ENCODE data around the gene ERCC4. TPM values are rescaled to one million over a fixed set of nuclear protein-coding genes. Genes with fewer than 3 reads are reported as not detected.

ERCC4 gene
- total RNA-seq, 1 experiment from 2014 or later: 23.4 TPM

DNA sequence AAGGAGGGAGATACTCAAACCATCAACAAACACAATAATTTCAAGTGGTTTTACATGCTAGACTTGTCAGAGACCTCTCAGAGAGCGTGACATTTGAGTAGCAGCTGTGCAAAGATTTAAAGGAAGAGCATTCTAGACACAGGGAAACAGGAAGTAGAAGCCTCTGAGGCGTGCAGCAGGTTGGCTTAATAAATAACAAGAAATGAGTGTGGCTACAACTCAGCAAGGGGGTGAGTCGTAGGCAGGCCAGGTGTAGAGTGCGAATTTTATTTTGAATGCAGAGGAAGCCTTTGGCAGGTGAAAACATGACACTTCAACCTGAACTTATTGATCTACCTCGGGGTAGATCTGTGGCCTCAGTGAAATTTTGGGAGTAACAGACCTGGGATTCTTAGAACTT lies 78.0 kb downstream of the ERCC4 start:
- intact Hi-C loops (cut with micrococcal nuclease; ENCODE audit: unreplicated experiment): no loop called here
- ATAC-seq: no peak
- no peak for DNase-seq (ENCODE audit: low read depth, low spot score)
- in situ Hi-C loops (cut with HindIII; ENCODE audit: low pct_unique_long_range_greater_than_20kb, low sequenced_read_pairs): no loop called here
- Histone ChIP-seq H3K4me3 (ENCODE audit: low read depth in 2 of 2, low read length in 2 of 2) (no peak overlapping the region), H3K27ac (ENCODE audit: low read length) (no peak overlapping the region), H3K4me1 (ENCODE audit: control insufficient read depth, insufficient read depth, low read length) (peaks cover 10% of the 10 kb centered on the region), H3K36me3 (ENCODE audit: control insufficient read depth, insufficient read depth, low read length) (no peaks in the 10 kb centered on the region), H3K27me3 (ENCODE audit: control insufficient read depth, insufficient read depth, low read length) (no peaks in the 10 kb centered on the region), H3K9me3 (ENCODE audit: control insufficient read depth, insufficient read depth, low read depth, low read length) (no peaks in the 10 kb centered on the region)
- no TSS peak for BruUV-seq (replicated peaks)
- ChIA-PET POLR2A (no interaction called here), CTCF (no interaction called here)
- TF ChIP-seq SIN3A (IDR thresholded peaks at IDR 0.05; ENCODE audit: borderline replicate concordance, insufficient read depth, low read depth, low read length): no peak

- Histone ChIP-seq H3K27ac (ENCODE audit: low read length) (no peak overlapping the region), H3K27me3 (ENCODE audit: control insufficient read depth, insufficient read depth, low read length) (no peaks in the 10 kb centered on the region), H3K4me1 (ENCODE audit: control insufficient read depth, insufficient read depth, low read length) (peaks cover 17% of the 10 kb centered on the region), H3K36me3 (ENCODE audit: control insufficient read depth, insufficient read depth, low read length) (no peaks in the 10 kb centered on the region), H3K9me3 (ENCODE audit: control insufficient read depth, insufficient read depth, low read depth, low read length) (no peaks in the 10 kb centered on the region), H3K4me3 (ENCODE audit: low read depth in 2 of 2, low read length in 2 of 2) (no peak overlapping the region)
- ChIA-PET POLR2A (no interaction called here), CTCF (interaction anchor here (0.6 to 0.7 kb wide), 4 partner anchors 9 to 361 kb away, joined by 3 to 7 read pairs (median 3); no protein-coding TSS in a partner anchor)
- DNase-seq (ENCODE audit: low read depth, low spot score) (no peak), ATAC-seq (no peak)
- intact Hi-C loops (cut with micrococcal nuclease; ENCODE audit: unreplicated experiment): no loop called here
- no TSS peak for BruUV-seq (replicated peaks)
- in situ Hi-C loops (cut with HindIII; ENCODE audit: low pct_unique_long_range_greater_than_20kb, low sequenced_read_pairs): no loop called here
- TF ChIP-seq SIN3A (IDR thresholded peaks at IDR 0.05; ENCODE audit: borderline replicate concordance, insufficient read depth, low read depth, low read length): no peak
- no peak for TF ChIP-seq REST (IDR thresholded peaks at IDR 0.05; ENCODE audit: insufficient read depth in 1 of 2, low read depth in 2 of 2, low read length in 1 of 2)
- no peak for TF ChIP-seq CTCF (IDR thresholded peaks at IDR 0.05)
- no peak for TF ChIP-seq POLR2AphosphoS5 (IDR thresholded peaks at IDR 0.05; ENCODE audit: low read depth, low read length)
- no peak for TF ChIP-seq TCF7L2 (IDR thresholded peaks at IDR 0.05; ENCODE audit: low read depth, low read length)
Measured at GRCh38 chr16:13999071-13999894, 79.3 kb downstream of the ERCC4 start.

DNA sequence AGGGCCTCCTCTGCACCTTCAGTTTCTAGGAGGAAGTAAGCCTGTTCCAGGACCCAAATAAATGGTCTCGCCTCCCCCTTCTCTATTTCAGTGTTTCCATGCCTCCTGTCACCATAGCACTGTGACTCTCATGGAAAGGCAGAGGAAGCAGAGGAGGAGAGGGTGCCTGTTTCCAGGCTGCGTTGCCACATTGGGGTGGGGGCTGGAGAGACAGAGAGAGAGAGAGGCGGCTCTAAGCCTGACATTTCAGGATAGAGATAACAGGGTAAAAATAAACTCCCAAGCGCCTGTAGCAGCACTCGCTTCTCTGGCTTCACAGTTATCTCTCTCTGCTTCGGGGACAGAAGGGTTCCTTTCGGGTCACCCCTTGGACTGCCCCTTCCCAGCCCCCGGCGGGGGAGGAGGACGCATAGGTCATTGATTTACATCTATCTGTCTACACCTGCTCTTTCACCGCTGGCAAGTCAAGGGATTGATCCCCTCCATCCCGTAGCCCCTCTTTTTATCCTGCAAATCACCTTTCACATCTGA lies 80.0 kb downstream of the ERCC4 start:
- in situ Hi-C loops (cut with HindIII; ENCODE audit: low pct_unique_long_range_greater_than_20kb, low sequenced_read_pairs) (no loop called here), intact Hi-C loops (cut with micrococcal nuclease; ENCODE audit: unreplicated experiment) (no loop called here)
- Histone ChIP-seq H3K27ac (ENCODE audit: low read length) (peak overlapping the region; percentile 36; the same call in 1 of the 2 replicates), H3K9me3 (ENCODE audit: control insufficient read depth, insufficient read depth, low read depth, low read length) (no peaks in the 10 kb centered on the region), H3K36me3 (ENCODE audit: control insufficient read depth, insufficient read depth, low read length) (no peaks in the 10 kb centered on the region), H3K27me3 (ENCODE audit: control insufficient read depth, insufficient read depth, low read length) (no peaks in the 10 kb centered on the region), H3K4me1 (ENCODE audit: control insufficient read depth, insufficient read depth, low read length) (peaks cover 18% of the 10 kb centered on the region), H3K4me3 (ENCODE audit: low read depth in 2 of 2, low read length in 2 of 2) (no peak overlapping the region)
- POLR2A ChIA-PET: no interaction called here
- ATAC-seq (no peak), DNase-seq (ENCODE audit: low read depth, low spot score) (no peak)
- no TSS peak for BruUV-seq (replicated peaks)
- TF ChIP-seq TCF7L2 (IDR thresholded peaks at IDR 0.05; ENCODE audit: low read depth, low read length) (no peak), SIN3A (IDR thresholded peaks at IDR 0.05; ENCODE audit: borderline replicate concordance, insufficient read depth, low read depth, low read length) (no peak), POLR2AphosphoS5 (IDR thresholded peaks at IDR 0.05; ENCODE audit: low read depth, low read length) (no peak), CTCF (IDR thresholded peaks at IDR 0.05) (no peak), REST (IDR thresholded peaks at IDR 0.05; ENCODE audit: insufficient read depth in 1 of 2, low read depth in 2 of 2, low read length in 1 of 2) (no peak)
- CTCF ChIA-PET: interaction anchor here (0.6 kb wide), 1 partner anchor 333 kb away, joined by 3 read pairs; no protein-coding TSS in a partner anchor

Data from Panc1 (cell line).